ENCODE results near the gene ANGPTL4.
"Not testable (repeated sequence)": the region's sequence is repeated elsewhere in the genome, so short reads cannot be mapped to it uniquely, and the experiment has no call there.

Gene ANGPTL4

GRCh38 chr19:8367327-8368001 is 3.5 kb downstream of the ANGPTL4 start:
- no peak for TF ChIP-seq CTCF (IDR thresholded peaks at IDR 0.05; ENCODE audit: low read depth, low read length)
- DNase-seq (ENCODE audit: low read depth in 2 of 2) = peak; percentile 97 to 99
- peak overlapping the region; percentile 3 to 94 for H3K4me3 ChIP-seq (replicated peaks in 1 of 2; ENCODE audit: low read depth in 2 of 2, low read length in 2 of 2)

- DNase-seq (ENCODE audit: low read depth in 2 of 2) = peak in 1 of 2 donors; percentile 56
- no peak overlapping the region for H3K4me3 ChIP-seq (replicated peaks in 1 of 2; ENCODE audit: low read depth in 2 of 2, low read length in 2 of 2)
- TF ChIP-seq CTCF (IDR thresholded peaks at IDR 0.05; ENCODE audit: low read depth, low read length) = no peak
Observed at GRCh38 chr19:8370176-8371010, 6.4 kb downstream of the ANGPTL4 start.

- no peak overlapping the region for H3K4me3 ChIP-seq (replicated peaks in 1 of 2; ENCODE audit: low read depth in 2 of 2, low read length in 2 of 2)
- no peak for DNase-seq (ENCODE audit: low read depth in 2 of 2)
- TF ChIP-seq CTCF (IDR thresholded peaks at IDR 0.05; ENCODE audit: low read depth, low read length) = no peak
Observed at GRCh38 chr19:8371011-8371804, 7.3 kb downstream of the ANGPTL4 start.

GRCh38 chr19:8373867-8374813 is 10.2 kb downstream of the ANGPTL4 start:
- no peak for TF ChIP-seq CTCF (IDR thresholded peaks at IDR 0.05; ENCODE audit: low read depth, low read length)
- peak in 1 of 2 donors; percentile 60 for DNase-seq (ENCODE audit: low read depth in 2 of 2)
- no peak overlapping the region for H3K4me3 ChIP-seq (replicated peaks in 1 of 2; ENCODE audit: low read depth in 2 of 2, low read length in 2 of 2)

- DNase-seq (ENCODE audit: low read depth in 2 of 2); H3K4me3 ChIP-seq (replicated peaks in 1 of 2; ENCODE audit: low read depth in 2 of 2, low read length in 2 of 2): not testable (repeated sequence)
Observed at GRCh38 chr19:8375766-8376165, 11.8 kb downstream of the ANGPTL4 start.

GRCh38 chr19:8376373-8376974 is 12.5 kb downstream of the ANGPTL4 start:
- not testable (repeated sequence) for H3K4me3 ChIP-seq (replicated peaks in 1 of 2; ENCODE audit: low read depth in 2 of 2, low read length in 2 of 2); DNase-seq (ENCODE audit: low read depth in 2 of 2)

- H3K4me3 ChIP-seq (replicated peaks in 1 of 2; ENCODE audit: low read depth in 2 of 2, low read length in 2 of 2) = no peak overlapping the region
- DNase-seq (ENCODE audit: low read depth in 2 of 2) = no peak
- no peak for TF ChIP-seq CTCF (IDR thresholded peaks at IDR 0.05; ENCODE audit: low read depth, low read length)
Observed at GRCh38 chr19:8377598-8377997, 13.6 kb downstream of the ANGPTL4 start.

GRCh38 chr19:8379156-8379891 is 15.4 kb downstream of the ANGPTL4 start:
- H3K4me3 ChIP-seq (replicated peaks in 1 of 2; ENCODE audit: low read depth in 2 of 2, low read length in 2 of 2); DNase-seq (ENCODE audit: low read depth in 2 of 2): not testable (repeated sequence)

GRCh38 chr19:8384569-8384968 is 20.6 kb downstream of the ANGPTL4 start:
- not testable (repeated sequence) for H3K4me3 ChIP-seq (replicated peaks in 1 of 2; ENCODE audit: low read depth in 2 of 2, low read length in 2 of 2); DNase-seq (ENCODE audit: low read depth in 2 of 2)

All from cardiac fibroblast (primary cell).